CD4-positive, alpha-beta T cell treated with Interferon alpha-2 for 1 hour (primary cell): ENCODE results near the gene PPP1R14C.
"Not testable (repeated sequence)": the region's sequence is repeated elsewhere in the genome, so short reads cannot be mapped to it uniquely, and the experiment has no call there.

Source experiments
- DNase-seq, 2 donors: peaks; one replicate each; pipeline ENCODE4 v3.0.0-alpha.2; 2020 to 2022

PPP1R14C gene

DNA sequence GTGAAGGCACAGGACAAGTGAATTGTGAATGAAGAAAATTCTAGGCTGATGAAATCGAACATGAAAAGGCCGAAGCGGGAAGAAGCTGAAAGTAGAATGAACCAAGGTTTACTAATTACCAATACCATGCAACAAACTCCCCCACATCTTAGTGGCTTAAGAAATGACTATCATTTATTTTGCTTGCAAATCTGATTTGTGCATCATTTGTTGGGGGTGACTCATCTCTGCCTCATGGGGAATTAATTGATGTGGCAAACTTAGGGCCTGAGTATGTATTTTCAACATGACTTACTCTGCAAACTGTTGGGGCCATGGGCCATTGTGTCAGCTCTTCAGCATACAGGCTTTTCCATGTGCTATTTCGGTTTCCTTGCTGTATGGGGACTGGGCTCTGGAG, 26.8 kb downstream of the PPP1R14C start:
- no peak for DNase-seq

DNA sequence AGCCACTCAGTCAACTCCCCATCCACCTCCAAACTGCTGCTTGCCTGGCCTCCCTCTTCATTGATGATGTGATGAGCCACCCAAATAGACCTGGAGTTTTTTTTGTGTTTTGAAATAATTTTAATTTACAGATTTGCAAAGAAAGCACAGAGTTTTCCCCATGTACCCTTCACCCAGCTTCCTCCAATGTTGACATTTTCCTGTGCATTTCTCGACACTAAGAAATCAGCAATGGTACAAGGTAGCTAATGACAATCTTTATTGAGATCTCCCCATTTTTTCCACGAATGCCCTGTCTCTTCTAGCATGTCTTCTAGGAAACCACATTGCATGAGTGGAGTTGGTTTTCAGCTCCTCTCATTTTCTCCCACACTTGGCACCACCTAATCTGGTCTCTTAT, 30.1 kb downstream of the PPP1R14C start:
- DNase-seq = no peak

DNA sequence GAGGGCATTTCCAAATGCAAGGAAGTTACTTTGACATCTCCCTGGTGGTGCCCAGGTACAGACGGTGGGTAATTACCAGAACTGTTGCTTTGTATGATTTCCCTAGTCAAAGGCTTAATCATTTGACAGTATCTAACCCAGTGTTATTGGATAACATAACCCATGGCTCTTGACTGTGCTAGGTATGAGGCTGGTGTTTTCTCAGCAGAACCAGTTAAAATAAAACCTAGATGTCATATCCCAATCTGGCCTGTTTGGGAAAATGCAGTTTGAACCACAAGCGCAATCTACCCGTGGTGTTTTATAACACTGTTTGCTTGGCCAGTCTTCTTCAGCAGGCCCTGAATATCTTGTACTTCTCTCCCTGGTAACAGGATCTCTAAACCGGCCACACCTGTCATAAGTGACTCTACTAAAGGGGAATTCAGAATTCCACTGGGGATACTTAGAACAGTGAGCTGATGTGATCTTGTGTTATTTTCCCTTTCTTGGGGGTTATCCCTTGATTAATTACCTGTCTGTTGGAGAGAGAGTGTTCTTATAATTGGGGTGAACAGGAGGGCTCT, 32.8 kb downstream of the PPP1R14C start:
- DNase-seq = no peak

DNA sequence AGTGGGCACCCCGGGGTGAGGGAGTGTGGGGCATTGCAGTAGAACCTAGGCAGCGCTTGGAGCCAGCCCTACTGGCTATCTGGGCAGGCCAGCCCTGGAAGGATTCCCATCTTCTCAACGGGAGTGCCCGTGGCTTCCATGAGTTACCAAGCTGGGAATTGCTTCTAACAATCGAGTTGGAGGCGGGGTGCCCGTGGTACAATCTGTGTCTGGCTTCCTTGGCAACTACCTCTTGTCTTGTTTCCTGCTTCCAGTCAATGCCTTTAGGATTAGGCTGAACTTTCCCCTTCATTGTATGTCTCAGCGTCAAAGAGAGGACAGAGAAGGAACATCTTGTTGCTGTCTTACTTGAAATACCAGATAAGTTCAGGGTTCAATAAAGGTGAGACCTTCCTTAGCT, 33.3 kb downstream of the PPP1R14C start:
- no peak for DNase-seq

DNA sequence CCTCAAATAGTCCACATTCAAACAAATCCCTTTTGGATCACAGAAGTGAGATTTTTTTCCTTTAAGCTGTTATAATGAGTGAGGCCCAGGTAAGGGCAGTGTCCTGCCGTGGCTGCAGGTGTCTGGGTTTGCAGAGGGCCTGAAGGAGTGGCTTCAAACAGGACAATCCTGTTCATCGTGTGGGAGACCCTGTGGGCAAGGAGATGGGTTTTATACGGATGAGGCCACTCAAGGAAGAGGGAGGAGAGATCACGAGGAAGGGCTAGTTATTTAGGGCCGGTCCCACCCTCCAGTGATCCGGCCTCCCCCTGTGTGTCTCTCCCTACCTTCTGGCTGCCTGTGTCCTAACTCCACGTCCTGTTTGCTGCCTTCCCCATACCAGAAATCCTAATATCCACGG, 33.8 kb downstream of the PPP1R14C start:
- DNase-seq = no peak

DNA sequence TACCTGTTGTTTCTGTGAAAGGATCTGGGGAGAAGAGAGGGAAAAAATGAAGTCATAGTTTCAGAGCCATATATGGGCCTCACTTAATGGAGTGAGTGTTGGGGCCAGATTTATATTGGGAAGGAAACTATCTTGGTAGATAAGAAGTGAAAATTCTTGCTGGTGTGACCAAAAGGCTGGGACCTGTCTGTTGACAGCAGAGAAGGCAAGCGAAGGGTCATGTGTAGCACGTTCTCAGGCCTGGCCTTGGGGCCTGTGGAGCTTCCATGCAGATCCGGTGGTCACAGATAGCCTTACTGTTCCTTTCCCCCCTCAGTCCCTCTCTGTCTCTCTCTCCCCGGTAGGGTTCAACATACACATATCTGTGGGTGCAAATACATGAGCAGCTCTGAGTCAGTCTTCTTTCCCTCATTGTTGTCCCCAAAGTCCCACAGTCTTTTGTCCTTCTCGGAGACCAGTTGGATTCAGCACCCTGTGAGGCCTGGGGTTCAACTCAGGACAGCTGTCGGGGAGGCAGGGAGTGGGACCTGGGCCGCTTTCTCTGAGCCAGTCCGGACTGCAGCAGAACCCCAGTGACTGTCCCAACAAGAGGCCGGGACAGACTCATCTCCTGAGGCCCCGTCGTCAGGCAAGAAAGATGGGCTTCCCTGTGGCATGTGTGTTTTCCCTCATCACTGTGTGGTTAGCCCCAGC, 34.6 kb downstream of the PPP1R14C start:
- no peak for DNase-seq

DNA sequence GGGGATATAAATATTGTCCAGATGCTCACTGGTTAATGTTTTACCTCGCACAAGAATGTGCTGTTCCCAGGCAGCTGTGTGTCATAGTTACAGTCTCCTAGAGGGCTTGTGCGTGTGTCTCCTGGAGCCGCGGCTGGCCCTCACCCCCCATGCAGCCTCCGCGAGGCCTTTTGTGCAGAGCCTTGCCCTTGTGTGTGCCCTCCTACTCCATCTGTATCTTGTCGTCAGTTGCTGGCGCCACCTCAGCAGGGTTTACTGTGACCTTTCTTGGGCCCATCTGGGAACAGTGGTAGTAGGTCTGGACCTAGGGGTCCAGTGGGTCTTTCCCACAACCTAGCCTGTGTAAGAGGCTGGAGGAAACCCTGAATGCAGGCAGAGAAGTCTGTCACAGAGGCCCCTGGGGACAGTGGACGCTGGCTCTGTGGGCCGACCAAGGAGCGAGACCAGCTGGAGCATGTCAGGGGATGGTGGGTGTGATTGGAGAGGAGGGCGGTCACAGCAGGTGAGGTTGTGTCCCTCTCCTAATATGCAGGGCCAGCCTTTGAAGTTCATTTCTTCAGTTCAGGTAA, 35.2 kb downstream of the PPP1R14C start:
- DNase-seq = no peak

DNA sequence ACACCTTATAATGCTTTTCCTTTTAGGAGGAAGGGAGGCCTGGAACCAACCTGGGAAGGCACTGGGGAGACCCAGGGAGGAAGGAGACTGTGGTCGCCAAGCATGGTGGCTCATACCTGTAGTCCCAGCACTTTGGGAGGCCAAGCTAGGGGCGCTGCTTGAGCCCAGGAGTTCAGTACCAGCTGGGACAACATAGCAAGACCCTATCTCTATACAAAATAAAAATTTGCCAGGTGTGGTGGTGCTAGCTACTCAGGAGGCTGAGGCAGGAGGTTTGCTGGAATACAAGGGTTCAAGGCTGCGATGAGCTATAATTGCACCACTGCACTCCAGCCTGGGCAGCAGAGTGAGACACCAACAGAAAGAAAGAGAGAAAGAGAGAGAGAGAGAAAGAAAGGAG, 36.2 kb downstream of the PPP1R14C start:
- no peak for DNase-seq

DNA sequence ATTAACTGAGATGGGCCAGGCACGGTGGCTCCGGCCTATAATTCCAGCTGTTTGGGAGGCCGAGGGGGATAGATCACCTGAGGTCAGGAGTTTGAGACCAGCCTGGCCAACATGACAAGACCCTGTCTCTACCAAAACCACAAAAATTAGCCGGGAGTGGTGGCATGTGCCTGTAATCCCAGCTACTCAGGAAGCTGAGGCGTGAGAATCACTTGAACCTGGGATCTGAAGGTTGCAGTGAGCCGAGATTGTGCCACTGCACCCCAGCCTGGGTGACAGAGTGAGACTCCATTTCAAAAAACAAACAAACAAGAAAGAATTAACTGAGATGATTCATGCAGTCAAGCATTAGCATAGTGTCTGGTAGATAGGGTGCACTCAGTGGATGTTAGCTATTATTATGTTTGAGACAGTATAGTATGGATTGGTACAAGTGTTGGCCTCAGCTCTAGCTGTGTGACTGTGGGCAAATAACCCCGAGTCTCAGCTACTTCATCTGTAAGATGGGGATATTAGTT, 37.1 kb downstream of the PPP1R14C start:
- not testable (repeated sequence) for DNase-seq

DNA sequence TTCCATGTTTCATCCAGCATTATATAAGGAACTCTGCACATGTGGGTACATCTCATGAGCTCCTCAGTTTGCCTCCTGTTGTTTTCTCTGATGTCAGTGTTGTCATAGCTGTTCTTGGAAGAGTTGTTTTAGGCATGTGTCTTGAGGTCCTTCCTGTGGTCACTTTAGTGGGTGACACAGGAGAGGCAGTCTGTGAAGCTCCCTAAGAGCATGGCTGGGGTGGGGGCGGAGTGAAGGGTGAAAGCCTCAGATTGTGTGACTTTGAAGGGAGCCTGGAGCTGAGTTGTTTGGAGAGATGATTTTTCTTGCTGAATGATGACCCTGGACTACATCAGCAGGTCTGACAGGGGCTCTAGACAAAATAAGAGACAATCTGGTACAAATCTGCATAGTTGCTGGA, 37.7 kb downstream of the PPP1R14C start:
- DNase-seq = no peak

DNA sequence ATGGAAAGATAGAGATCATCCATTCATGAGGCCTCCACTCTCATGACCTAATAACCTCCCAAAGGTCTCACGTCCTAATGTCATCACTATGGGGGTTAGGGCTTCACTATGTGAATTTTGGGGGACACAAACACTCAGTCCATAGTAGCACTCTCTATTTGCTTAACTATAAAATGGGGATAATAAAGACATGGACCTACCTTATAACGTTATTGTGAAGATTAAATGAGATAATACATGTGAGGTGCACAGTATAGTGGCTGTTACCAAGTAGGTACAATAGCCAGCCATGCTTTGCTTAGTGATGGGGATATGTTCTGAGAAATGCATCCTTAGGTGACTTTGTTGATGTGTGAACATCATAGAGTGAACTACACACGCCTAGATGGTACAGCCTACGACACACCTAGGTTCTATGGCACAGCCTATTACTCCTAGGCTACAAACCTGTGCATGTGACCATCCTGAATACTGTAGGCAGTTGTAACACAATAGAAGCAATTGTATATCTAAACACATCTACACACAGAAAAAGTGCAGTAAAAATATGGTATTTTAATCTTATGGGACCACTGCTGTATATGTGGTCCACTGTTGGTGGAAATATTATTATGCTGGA, 39.7 kb downstream of the PPP1R14C start:
- DNase-seq = no peak

DNA sequence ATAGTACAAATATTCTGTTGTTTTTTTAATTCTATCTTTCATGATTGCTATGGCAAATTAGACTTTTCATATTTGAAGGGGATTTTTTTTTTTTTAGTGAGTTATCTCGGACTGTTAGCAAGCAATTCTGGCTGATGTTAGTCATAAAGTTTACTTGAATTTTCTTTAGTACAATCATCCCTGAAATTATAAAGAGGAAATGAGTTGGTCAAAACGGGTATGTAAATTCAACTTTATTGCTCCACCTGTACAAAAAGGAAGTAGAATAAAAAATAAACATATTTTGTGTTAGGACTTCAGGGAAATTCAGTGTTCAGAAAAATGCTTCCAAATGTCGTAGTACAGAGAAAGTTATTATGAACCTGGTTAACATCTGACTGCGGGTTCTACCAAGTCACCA, 40.3 kb downstream of the PPP1R14C start:
- DNase-seq = no peak

DNA sequence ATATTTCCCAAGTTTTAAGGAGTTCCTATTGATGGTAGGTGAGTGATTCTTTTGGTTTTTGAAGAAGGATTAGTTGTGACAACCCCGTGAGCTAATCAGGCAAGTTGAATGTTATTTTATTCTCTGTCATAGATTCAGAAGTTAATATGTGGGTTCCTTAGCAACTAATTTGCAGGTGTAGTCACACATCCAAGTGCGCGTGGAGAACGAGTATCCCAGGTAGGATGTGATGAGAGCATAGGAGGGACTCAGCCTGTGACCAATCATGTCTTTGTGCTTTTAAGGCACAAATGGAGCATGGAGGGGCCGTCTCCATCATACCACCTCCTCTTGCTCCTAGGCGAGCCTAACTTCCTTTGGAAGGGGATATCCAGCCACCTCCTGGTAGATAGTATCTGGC, 41.1 kb downstream of the PPP1R14C start:
- DNase-seq = no peak

DNA sequence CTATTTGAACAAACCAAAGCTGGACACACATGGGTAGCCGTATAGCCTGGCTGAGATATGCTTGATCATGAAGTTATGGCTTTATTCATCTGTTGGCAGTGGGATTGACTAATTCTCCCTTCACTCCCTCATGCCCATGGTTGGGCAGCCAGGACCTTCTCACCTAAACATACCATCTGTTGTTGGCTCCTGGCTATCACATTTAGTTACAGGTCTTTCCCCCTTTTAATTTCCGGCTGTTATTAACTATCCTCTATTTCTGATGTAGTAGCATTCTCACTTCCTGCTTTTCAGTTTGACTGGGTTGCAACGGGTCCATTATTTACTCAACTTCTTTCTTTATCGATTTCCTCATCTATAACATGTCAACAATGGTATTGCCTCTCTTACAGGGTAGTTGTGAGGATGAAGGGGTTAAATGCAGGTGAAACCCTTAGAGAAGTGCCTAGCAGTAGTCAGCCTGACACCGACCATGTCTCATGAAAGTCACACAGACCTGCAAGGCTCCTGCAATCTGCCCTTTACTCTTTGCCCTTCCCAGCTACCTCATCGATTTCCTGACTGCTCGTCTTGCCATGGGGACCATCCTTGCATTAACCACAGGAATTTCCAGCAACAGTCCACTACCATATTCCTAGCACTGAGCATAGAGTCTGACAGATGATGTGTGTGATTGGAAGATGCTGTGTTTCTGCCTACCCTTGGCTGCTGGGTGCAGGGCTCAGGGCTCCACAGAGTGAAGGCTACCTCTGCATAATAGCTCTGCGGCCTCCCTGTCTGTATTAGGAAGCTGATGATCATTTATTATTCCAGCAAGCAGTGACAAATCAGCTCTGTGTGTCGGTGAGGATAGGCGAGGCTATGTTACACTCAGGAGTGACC, 42.2 kb downstream of the PPP1R14C start:
- DNase-seq = no peak

DNA sequence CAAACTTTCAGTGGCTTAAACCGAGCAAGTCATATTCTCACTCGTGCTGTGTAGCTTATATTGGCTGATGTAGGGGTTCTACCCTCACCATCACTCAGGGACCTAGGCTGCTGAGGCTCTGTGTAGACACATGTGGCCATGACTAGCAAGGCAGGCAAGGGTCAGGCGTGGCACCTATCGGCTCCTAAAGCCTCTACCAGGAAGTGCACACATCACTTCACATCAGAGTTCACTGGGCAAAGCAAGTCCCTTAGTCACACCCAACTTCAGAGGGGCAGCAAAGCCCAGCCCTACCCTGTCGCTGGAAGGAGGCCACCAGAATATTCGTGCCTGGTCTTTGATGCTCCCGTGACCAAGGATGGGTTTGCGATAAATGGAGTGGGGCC, 42.9 kb downstream of the PPP1R14C start:
- no peak for DNase-seq

DNA sequence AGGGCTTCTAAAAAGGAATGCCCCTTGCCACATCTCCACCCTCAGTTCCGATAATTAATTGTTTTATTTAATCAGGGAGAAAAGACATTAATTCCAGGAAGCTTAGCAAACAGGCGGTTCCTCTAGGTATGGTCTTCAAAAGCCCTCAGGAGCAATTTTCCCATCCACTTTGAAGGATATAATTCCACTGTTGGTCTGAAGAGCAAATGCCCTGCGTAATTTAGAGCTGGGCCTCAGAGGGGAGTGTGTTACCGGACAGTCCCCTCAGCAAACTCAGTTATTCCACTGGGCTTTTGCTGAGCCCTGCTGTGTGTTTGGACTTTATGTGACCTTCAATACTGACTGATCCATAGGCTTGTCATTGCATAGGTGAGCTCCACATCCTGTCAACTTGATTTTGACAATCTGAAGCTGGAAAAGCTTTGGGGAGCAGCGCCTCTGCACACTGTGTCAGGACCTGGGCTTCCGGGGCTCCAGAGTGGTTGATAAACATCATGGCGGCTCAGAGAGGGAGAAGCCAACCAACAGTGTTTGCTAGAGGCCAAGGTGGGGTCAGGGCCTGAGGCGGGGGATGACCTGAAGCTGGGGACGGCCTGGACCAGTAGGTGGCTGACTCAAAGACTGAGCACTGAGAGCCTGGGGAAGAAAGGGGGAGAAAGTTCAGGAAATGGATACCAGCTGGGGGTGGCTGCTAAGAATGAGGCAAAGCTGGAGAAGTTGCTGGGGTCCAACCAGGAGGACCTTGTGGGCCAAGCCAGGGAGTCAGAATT, 43.5 kb downstream of the PPP1R14C start:
- DNase-seq = no peak

DNA sequence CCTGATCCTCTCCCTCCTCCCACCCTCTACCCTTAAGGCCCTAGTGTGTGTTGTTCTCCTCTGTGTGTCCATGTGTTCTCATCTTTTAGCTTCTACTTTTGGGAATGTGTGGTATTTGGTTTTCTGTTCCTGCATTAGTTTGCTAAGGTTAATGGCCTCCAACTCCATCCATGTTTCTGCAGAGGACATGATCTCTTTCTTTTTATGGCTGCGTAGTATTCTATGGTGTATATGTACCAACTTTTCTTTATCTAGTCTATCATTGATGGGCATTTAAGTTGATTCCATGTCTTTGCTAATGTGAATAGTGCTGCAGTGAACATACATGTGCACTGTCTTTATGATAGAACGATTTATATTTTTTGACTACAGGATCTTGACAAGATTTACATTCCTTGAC, 44.6 kb downstream of the PPP1R14C start:
- DNase-seq = not testable (repeated sequence)

DNA sequence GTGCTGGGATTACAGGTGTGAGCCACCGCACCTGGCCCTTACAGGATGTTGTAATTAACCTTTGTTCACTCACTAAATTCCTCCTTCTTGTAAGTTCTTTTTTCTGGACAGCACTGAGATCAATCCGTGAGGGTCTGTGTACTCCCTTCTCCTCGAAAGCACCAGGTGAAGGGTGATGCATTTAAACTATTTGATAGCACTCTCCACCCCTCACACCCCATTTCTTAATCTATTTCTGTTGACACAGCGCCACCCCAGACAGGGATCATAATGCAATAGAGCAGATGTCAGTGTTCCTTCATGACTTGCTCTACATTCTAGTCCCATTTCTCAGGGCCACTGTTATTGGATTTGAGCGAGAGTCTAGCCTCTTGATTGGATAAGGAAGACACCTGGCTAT, 46.3 kb downstream of the PPP1R14C start:
- DNase-seq = no peak

DNA sequence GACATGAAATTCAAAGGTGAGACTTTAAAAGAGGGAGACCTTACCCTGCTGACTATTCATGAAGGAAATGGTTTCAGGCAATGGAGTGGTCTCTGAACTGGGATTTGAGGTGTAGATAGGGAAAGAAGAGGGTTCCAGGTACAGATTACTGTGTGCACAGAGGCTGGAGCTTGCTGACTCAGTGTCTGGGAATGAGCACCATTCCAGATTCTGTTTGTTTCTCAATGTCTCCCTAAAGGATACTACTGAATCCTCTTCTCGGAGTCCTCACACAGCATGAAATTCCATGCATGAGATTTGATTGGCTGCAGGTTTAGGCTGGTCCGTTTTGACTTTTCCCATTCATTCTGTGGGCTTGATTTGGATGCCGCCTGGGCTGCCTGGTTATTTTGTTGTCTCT, 49.0 kb downstream of the PPP1R14C start:
- no peak for DNase-seq

DNA sequence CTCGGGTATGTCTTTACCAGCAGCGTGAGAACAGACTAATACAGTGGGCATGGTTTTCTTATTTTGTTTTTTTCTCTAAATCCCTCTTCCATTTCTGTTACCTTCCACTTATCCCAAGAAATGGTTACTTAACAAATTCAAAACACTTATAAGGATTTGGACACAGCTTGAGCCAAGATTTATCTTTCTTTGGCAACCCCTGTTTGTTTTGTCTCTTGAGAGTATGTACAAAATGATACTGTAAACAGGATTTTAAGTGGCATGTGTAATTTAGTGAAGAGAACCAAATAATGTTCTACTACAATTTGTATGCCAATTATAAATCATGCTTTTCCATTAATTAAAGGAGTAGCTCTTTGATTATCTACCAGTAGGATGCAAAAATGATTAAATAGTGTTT, 51.4 kb downstream of the PPP1R14C start:
- no peak for DNase-seq

DNA sequence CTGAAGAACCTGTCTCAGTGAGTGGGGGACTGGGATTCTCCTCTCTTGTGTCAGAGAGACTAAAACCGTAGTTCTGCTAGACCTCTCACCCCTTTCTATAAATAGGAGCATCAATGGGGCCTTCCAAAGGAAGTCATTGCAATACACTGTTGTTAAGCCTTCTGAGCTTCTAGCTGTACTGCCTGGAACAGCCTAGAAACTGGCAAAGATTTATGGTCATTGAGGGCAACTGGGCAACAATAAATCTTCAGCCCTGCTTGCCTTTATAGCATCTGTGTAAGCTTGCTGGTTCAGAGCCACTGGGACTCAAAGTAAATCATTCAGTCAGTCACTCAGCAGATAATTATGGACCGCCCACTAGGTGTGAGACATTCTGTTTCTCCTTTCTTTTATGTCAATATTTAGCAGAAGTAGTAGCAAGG, 53.2 kb downstream of the PPP1R14C start:
- no peak for DNase-seq
